ENCODE measurements around the gene ZNF345.

The ZNF345 gene

DNA sequence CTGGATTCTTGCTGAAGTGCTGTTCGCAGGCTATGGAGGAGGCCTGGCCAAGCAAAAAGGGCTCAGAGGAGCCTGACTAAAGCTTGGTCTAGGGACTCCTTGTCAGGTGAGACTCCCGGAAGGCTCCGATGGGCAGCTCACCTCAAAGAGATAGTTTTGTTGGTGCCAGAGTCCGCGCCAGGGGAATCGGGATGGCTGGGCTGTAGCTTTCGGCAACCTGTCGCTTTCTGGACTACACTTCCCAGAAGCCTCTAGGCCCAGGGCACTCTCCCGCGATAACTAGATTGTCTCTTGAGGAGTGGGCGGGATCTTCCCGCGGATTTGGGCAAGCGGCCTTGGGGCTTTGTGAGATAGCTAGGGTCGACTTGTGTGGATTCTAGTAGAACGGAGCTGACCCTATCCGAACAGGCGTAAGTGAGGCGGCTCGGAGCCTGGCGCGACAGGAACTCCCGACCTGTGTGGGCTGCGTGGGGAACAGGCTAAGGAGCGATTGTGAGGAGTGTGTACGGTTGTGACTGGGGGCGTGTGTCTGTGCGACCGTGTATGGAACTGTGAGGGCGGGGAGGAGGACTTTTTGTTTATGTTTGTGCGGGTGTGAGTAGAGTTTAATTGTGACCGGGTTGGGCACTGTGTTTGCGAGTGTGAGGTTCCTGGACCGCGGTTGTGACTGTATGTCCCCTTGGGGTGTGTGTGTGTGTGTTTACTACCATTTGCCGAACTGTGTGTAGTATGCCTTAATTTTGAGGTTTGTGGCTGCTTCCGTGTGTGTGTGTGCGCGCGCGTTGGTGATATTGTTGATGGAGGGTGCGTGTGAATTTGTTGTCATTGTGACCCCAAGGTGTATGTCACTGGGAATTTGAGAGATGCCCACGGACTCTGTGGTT lies at the start of gene ZNF345:
TSS of gene ZNF345 (plus strand) at position 318 of the 884 bp plus-strand sequence. CDS start 25,955 bp downstream, outside the sequence.
- DNase-seq: peak; percentile 97

GRCh38 chr19:36805364-36805763 lies 45.3 kb upstream of the ZNF345 start:
- DNase-seq: peak; percentile 25

DNA sequence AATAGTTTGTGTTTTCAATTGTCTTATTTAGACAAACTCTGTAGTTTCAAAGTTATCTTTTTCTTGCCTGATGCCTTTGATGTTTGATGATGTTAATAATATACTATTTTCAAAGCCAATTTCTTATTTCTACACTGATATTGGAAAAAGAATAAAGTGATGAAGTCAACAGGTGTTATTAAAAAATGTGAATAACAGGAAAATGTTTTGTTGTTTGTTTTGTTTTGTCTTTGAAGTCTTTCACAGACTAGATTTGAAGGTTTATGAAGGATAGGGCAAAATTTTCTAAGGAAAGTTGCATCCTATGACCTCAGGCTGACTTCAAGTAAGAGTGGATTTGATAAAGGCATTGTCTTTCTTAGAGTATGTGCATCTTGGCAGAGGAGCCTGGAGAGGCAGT lies 43.6 kb upstream of the ZNF345 start:
- no peak for DNase-seq

GRCh38 chr19:36819130-36819630 lies 31.5 kb upstream of the ZNF345 start:
- peak; percentile 19 for DNase-seq

DNA sequence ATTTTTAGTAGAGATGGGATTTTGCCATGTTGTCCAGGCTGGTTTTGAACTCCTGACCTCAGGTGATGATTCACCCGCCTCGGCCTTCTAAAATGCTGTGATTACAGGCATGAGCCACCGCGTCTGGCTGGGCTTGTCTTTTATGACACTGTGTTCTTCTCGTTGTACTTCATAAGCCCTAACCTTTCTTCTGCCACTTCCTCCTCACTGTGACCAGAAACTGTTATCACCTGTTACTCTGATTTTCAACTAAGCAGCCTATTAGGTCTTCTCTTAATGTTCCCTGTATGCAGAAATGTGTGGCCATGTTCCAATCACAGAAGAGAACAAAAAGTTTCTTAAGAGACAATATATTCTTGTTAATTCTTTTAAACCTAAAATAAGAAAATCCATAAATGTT lies 28.9 kb upstream of the ZNF345 start:
- no peak for DNase-seq

GRCh38 chr19:36833430-36833829 lies 17.2 kb upstream of the ZNF345 start:
- DNase-seq: no peak

DNA sequence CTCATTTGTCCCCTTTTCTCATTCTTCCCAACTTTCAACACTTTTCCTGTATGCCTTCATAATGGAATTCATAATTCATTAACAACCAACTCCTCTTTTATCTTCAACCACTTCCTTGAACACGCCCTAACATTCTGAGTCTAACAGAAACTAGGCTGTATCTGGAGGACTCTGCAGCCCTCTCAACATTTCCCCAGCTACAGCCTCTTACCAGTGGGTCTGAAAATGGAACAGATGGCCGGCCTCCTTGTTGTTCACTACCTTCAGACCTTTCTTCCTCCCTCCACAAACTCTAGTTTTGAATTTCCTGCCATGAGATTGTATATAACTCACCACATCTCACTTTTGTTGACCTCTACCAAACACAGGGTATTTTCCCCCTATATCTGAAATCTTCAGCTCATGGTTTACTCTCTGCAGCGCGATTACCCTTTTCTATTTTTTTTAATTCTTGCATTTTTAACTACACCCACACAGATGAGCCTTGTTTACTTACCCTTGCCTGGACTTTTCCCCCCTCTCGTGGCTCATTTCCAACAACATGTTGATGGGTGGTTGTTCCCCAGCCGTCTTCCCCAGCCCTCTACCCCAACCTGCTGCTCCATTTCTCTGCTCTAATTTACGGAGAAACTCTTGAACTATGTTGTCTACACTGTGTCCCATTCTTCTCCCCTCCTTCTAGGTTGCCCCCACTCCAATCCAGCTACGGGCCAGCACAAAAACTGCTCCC lies 13.3 kb upstream of the ZNF345 start:
- peak; percentile 74 for DNase-seq

DNA sequence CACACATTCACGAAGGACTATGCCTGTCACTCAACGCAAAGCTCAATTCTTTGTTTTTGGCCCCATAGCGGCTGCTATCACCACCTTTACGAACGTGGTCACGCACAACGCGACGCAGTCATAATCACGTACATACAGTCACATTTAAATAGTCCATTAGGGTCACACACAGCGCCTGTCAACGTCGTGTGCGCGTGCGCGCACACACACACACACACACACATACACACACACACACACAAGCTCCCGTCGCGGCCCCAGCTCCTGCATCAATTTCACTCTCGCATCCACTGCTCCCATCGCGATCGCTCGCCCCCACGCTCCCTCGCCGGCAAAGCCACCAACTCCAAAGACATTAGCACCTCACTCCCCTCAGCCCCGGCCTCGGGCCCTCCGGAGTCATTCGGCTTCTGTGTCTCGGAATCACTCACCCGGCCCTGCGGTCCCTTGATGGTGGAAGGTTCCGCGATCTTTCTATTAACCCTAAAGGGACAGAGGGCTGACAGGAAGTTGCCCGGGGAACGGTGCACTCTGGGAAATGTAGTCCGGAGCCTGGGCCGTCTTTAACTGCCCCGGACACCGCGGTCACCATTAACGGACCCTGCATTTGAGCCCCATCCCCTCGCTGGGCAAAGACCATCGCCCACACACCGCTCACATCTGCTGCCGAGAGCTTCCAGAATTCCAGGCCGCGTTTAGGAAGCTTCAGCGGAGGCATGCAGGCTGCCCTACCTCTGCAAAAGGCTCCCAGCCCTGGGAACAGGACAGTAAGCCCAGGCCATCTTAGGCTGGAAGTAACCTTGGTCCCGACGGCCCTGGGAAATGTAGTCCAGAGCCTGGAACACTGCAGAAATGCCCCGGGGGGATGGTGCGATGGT lies 12.5 kb upstream of the ZNF345 start, which contains the start of gene ZNF790:
TSS of gene ZNF790 (minus strand) at position 482 of the 878 bp plus-strand sequence. CDS start 12,768 bp downstream, outside the sequence.
- DNase-seq: peak; percentile 98

GRCh38 chr19:36838784-36839324 lies 11.8 kb upstream of the ZNF345 start:
- no peak for DNase-seq

DNA sequence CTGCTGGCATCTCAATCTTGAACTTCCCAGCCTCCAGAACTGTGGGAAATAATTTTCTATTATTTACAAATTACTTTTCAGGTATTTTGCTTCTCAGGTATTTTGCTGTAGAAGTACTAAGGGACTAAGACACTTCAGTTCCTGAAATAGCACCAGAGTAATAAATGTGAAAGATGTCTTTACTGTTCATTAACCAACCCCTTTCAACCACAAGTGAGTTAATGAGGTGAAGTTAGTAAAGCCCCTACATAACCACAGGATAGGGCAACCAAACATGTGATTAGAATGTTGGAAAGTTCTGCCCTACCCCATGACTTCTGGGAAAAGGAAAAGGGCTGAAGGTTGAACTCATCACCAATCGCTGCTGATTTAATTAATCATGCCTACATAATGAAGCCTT lies 2.7 kb upstream of the ZNF345 start:
- DNase-seq: no peak

DNA sequence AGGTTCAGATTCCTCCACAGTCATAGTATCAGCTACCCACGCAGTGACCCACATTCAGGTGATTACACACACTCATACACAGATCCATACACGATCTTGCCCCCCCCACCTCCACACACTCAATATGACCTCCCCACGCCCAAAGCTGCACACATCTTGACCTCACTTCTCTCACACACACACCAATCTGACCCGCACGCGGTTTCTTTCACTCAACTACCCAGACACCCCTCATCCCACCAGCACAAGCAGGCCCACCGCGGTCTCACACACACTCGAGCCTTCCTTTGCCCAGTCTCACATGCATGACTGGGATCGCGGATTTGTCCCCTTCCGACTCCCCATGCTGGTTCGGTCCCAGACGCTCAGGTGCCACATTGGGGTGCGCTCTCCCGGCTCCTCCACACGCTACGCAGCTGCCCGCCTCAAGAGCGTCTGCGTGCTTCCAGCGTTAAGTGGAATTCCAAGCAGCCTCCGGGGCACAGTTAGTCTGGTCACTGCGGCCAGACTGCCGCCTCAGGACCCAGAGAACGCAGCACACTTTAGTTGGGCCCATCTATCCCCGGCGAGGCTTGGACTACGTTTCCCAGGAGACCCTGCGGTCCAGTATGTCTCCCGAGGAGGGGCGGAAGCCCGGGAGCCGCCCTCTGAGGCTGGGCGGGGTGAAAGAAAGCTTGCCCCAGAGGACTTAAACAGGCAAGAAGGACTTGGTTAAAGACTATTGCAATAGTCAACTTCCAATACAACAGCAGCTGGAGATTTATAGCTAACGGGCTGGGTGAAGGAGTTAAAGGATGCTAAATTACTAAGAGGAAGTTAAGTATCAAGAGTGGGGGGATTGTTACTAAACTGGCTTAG lies 746 bp upstream of the ZNF345 start:
- DNase-seq: peak; percentile 96

- DNase-seq: no peak
Observed at GRCh38 chr19:36851898-36852297, 1.2 kb downstream of the ZNF345 start.

- DNase-seq: peak; percentile 19
Observed at GRCh38 chr19:36876993-36877938, 26.6 kb downstream of the ZNF345 start.

DNA sequence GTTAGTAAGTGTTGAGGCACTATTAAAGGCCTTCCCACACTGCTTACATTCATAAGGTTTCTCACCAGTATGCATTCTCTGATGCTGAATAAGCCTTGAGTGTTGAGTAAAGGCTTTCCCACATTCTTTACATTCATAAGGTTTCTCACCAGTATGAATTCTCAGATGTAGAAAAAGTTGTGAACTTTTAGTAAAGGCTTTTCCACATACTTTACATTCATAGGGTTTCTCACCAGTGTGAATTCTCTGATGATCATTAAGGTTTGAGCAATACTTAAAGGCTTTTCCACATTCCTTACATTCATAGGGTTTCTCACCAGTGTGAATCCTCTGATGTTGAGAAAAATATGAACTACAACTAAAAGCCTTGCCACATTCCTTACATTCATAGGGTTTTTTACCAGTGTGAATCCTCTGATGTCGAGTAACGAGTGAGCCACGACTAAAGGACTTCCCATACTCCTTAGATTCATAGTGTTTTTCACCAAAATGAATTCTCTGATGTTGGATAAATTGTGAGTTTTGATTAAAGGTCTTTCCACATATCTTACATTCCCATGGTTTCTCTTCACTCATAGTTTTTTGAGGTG lies 41.2 kb downstream of the ZNF345 start:
- no peak for DNase-seq

DNA sequence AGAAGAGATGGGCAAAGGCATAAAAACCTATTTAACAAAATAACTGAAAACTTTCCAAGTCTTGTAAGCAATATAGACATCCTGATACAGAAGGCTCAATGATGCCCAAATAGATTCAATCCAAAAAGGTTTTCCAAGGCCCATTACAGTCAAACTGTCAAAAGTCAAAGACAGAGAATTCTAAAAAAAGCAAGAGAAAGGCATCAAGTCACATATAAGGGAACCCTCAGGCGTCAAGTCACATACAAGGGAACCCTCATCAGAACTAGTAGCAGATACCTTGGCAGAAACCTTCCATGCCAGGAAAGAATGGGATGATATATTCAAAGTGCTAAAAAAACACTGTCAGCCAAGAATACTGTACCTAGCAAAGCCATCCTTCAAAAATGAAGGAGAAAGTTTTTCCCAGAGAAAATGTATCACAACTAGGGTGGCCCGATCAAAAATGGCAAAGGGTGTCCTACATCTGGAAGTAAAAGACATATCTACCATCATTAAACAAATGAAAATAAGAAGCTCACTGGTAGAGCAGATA lies 44.2 kb downstream of the ZNF345 start:
- DNase-seq: no peak

DNA sequence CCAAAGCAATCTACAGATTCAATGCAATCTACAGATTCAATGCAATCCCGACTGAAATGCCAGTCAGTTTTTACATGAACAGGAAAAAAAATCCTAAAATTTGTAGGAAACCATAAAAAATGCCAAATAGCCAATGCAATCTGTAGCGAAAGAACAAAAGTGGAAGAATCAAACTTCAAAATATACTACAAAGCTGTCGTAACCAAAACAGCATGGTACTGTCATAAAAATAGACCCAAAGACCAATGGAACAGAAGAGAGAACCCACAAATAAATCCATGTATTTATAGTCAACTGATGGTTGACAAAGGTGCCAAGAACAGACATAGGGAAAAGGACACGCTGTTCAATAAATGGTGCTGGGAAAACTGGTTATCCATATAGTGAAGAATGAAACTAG lies 47.7 kb downstream of the ZNF345 start:
- DNase-seq: no peak

DNA sequence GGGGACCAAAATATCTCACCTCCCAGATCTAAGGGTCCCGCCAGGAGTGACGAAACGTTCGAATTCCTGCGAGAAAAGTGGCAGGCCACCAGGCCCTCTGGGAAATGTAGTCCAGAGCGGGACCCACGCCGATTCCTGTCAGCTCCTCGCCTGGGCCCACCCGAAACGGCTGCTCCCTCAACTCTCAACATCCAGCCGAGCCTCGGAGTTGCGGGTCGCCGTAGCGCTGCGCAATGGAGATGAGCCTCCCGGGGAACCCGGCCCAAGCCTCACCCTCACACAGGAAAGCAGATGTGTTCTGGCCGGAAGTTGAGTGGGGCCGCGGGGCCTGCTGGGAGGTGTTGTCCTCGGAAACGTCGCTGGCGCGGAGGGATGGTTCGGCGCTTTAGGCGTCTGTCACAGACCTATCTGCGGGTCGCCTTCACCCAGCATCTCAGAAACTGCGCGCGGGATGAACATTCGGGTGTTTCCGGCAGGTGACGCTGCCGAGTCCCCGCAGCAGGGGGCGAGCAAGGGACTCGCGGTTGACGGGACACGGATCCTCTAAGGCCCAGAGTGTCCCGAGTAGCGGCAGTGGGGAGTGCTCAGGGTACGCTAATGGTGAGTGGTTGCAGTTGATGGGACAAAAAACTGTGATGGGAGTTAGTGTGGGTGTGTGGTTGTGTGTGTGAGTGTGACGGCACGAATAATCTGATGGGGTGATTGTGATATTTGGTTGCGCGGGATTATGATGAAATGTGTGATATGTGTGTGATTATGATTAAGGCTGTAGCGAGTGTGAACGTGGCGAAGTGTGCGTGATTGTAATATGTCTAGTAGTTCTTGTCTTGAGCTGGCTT lies 65.5 kb downstream of the ZNF345 start, which contains the start of the genes ZNF568 and ZNF829:
TSS of gene ZNF568 (plus strand) at position 341 of the 839 bp plus-strand sequence. CDS start 6,439 bp downstream, outside the sequence.
TSS of gene ZNF829 (minus strand) at position 300 of the 839 bp plus-strand sequence. CDS start 1,124 bp downstream, outside the sequence.
- peak; percentile 98 for DNase-seq

- DNase-seq: peak; percentile 30
Observed at GRCh38 chr19:36916991-36917390, 66.3 kb downstream of the ZNF345 start.
